NAMALWA (cell line): Measurements from ENCODE around the gene FBXO33.

Source experiments
- DNase-seq: peaks from one replicate; pipeline ENCODE4 v3.0.0-alpha.2; 2015; ENCODE audit warnings: low spot score

FBXO33 gene

GRCh38 chr14:39432179-39432618 is at the start of gene FBXO33:
Gene FBXO33, minus strand, starts transcription at chr14:39432433. Its CDS starts 271 bp downstream, at chr14:39432162.
- peak; percentile 88 for DNase-seq

GRCh38 chr14:39474416-39474911 is 42.2 kb upstream of the FBXO33 start:
- DNase-seq = no peak

- no peak for DNase-seq
These were observed 39.8 kb upstream of the FBXO33 start for GRCh38 chr14:39472078-39472477.

DNA sequence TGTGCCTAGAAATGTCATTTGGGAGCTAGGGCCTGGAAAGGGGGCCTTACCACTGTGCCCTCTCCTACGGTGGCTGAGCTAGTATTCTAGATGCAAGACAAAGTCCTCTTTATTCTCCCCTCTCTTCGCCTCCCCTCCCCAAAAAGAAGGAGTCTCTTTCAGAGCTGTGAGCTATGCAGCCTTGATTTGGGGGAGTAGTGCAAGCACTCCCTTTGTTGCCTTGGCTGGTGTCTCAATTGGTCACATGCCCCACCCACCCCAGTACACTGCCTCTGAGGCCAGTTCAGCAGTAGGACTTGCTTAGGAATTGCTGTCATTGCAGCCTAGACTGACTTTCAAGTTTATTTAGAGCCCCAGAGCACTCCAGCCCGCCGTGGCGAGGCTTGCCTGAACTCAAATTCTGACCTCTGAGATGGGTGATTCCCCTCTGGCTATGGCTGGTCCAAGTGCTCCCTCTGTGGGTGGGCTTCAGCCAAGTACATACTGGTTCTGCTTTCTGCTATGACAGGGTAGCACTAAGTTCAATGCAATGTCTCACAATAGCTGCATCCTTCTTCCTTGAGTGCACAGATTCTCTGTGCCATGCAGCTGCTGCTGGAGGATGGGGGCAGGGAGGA is 37.0 kb upstream of the FBXO33 start:
- DNase-seq = peak; percentile 53

GRCh38 chr14:39467889-39468524 is 35.8 kb upstream of the FBXO33 start:
- DNase-seq = peak; percentile 37

- DNase-seq = no peak
These were observed 27.7 kb upstream of the FBXO33 start for GRCh38 chr14:39459795-39460478.

GRCh38 chr14:39456702-39457250 is 24.5 kb upstream of the FBXO33 start:
- DNase-seq = no peak

DNA sequence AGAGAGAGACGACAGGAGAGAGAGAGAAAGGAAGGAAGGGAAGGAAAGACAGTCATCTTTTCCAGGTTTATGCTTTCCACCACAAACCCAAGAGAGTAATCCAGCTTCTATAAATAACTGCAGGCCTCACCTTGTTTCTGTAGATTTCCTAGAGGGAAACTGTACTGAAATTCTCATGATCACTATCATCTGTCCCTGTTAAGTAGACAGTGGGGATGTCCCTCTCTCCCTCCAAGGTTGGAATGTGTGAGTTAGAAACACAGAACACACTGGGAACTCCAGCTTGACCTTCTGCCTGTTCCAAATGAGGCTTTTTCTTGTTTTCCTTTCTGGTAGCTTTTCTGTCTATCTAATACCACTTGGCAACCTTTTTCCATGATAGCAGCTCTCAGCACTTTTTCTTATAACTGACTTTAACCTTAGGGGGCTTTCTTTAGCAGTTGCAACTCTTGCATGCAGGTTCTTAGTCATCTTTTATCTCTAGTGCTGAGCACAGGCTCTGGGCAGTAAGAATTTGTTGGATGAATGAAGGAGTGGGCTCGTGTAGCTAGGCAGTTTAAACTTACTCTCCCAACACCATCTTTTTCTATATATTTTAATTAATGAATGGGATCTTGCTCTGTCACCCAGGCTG is 22.8 kb upstream of the FBXO33 start:
- DNase-seq = no peak

GRCh38 chr14:39452680-39453079 is 20.4 kb upstream of the FBXO33 start:
- DNase-seq = no peak

DNA sequence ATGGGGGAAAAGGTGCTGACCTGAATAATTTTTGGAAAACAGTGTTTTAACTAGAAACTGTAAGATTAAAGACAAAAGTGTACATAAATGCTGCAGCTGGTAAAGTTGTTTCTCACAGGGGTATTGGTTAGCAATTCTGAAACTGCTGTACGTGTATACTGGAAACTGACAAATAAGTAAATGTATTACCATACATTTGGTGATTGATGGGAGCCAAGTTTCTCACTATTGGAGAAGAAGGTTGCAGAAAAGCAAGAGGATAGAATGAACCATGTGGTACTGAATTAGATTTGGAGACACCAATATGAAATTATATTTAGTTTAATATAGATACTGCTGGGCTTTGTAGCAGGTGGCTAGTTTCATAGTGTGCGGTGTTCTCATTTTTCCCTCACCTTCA is 19.6 kb upstream of the FBXO33 start:
- DNase-seq = no peak

GRCh38 chr14:39447175-39447661 is 15.0 kb upstream of the FBXO33 start:
- no peak for DNase-seq

DNA sequence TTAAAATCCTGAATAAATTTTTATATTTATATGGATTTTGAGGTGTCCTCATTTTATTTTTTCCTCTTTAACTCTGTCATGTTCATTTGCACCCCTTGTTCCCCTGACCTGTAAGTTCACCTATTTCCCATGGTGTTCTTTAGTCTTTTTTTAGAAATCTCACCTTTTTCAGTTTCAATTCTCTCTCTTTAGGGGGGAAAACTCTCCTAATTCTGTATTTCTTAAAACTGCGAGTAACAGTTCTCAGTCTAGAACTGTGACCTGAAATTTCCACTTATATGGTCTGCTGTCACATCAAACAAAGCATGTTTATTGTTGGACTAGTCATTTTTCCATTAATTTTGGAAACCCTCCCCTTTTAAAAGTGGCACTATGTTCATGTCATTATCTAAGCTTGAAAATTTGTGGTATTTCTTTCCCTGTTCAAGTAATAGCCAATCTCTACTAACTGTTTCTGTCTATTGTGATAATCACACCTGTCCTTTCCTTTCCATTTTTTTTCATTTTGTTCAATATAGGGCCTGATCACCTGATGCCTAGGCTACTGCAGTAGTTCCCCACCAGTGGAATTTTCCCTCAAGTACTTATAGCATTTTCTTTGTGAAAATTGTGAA is 14.0 kb upstream of the FBXO33 start:
- DNase-seq = no peak

GRCh38 chr14:39442293-39442692 is 10.1 kb upstream of the FBXO33 start:
- no peak for DNase-seq

DNA sequence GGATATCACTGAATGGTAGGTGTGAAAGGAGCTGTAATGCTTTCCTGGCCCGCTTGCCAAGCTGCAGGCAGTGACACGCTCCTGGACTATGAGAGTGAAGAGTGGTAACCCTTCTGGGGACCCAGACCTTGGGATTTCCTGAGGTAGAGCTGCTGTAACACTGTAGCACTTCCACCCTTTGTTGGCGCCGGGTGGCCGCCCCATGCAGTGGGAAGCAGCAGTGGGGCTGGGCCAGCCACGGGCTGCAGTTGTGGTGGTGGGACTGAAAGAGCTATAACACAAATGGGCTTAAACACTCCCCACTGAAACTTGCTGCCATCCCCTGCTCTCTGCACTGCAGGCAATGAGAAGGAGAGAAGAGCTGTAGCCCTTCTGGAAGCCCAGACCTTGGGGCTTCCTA is 9.6 kb upstream of the FBXO33 start:
- no peak for DNase-seq

GRCh38 chr14:39440975-39441374 is 8.7 kb upstream of the FBXO33 start:
- DNase-seq = no peak

- DNase-seq = no peak
These were observed 3.0 kb upstream of the FBXO33 start for GRCh38 chr14:39435241-39435640.

- peak; percentile 10 for DNase-seq
These were observed 2.2 kb upstream of the FBXO33 start for GRCh38 chr14:39434401-39434800.

- no peak for DNase-seq
These were observed 1.2 kb upstream of the FBXO33 start for GRCh38 chr14:39433452-39433813.

DNA sequence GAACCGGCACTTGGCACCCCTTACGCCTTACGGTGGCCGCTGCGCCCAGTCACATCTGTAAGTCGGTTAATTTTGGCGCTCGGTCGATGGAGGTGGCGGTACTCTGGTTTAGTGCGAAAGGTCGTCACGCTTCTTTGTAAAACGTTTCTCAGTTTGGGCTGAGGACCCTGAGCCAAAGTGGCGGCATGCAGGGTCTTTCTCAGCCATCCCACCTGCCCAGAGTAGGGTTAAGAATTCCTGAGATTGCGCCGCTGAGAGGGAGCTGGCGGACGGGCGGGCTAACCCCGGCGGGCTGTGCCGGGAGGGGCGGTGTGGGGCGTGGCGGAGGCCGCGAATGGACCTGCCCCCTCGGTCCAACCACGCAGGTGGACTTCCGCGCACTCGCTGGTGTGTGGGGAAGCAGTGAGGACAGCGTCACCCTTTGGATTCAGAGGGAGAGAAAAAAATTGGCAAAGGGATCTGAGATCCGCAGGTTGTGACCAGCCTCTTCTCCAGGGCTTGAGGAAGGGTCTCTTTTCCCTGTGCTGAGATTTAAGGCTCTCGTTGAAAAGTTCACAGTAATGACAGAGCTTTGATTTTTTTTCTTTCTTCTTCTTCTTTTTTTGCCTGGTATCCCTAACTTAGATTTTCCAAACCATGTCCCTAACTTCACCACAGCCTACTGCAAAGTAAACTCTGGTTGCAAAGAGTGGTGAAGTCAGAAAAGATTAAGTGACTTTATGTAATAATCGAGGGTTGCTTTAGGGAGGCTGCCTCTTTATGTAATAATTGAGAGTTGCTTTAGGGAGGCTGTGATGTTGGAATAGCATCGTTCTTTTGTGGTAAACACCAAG is 602 bp upstream of the FBXO33 start:
- DNase-seq = peak; percentile 64

DNA sequence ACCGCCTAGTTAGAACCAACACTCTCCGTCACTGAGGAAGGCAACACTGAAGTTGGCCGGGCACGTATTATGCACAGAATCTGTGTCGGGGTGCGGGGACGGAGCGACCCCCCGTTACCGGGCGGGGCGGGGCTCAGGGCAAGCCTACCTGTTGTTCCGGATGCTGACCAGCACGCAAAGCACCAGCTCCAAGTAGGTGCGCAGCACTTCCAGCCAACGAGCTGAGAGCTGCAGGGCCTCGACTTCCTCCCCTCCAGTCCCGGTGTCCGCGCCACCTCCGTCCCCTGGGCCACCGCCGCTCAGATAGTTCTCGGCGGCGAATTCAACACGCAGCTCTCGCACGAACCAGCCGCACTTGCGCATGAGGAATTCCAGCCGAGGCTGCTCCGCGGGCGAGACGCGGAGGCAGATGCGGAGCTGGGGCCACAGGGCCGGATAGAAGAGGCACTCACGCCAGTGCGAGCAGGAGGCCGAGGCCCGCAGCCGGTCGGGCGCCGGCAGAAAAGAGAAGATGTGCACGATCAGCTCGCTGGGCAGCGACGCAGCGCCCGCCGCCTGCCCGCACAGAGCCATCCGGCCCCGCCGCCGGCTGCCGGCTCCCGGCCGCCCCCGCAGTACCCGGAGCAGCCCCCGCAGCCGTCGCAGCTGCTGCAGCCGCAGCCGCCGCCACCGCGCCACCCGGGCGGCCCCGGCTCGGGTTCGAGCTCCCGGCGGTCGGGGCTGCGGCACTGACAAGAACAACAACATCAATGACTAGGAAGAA is 636 bp downstream of the FBXO33 start:
- DNase-seq = peak; percentile 45
